ENCODE data around the gene SRRM3. TPM values are rescaled to one million over a fixed set of nuclear protein-coding genes. Genes with fewer than 3 reads are reported as not detected.

The SRRM3 gene
- total RNA-seq, 1 experiment from 2014 or later: 0.21 TPM

- Mint-ChIP-seq H3K4me1 (ENCODE audit: low read depth, unreplicated experiment) (peaks cover 29% of the 10 kb centered on the region), H3K27ac (ENCODE audit: unreplicated experiment) (peak overlapping the region; percentile 50), H3K27me3 (ENCODE audit: unreplicated experiment) (no peaks in the 10 kb centered on the region), H3K36me3 (ENCODE audit: insufficient read depth, unreplicated experiment) (peaks cover 29% of the 10 kb centered on the region), H3K9me3 (ENCODE audit: low read depth, unreplicated experiment) (no peaks in the 10 kb centered on the region), H3K4me3 (ENCODE audit: low read depth, unreplicated experiment) (no peak overlapping the region)
- CTCF ChIA-PET: interaction anchor here (1.0 kb wide), 1 partner anchor 20 kb away, joined by 5 read pairs; no protein-coding TSS in a partner anchor
- intact Hi-C loops (cut with micrococcal nuclease; ENCODE audit: unreplicated experiment): no loop called here
- peak; percentile 81 for DNase-seq
- TF ChIP-seq CTCF (IDR thresholded peaks at IDR 0.05; ENCODE audit: unreplicated experiment): no peak
- no TSS peak for BruUV-seq (replicated peaks)
Measured at GRCh38 chr7:76294344-76295024, 92.8 kb downstream of the SRRM3 start.

GRCh38 chr7:76296743-76297740 is 95.3 kb downstream of the SRRM3 start:
- DNase-seq: peak; percentile 52
- H3K36me3 Mint-ChIP-seq (ENCODE audit: insufficient read depth, unreplicated experiment): peaks cover 22% of the 10 kb centered on the region
- H3K27me3 Mint-ChIP-seq (ENCODE audit: unreplicated experiment): no peaks in the 10 kb centered on the region
- H3K9me3 Mint-ChIP-seq (ENCODE audit: low read depth, unreplicated experiment): no peaks in the 10 kb centered on the region
- BruUV-seq (replicated peaks): no TSS peak
- H3K4me3 Mint-ChIP-seq (ENCODE audit: low read depth, unreplicated experiment): no peak overlapping the region
- CTCF ChIA-PET: interaction anchor here (0.8 to 1.6 kb wide), 3 partner anchors 9 to 34 kb away, joined by 5 to 6 read pairs (median 5); no protein-coding TSS in a partner anchor
- no peak for TF ChIP-seq CTCF (IDR thresholded peaks at IDR 0.05; ENCODE audit: unreplicated experiment)
- H3K4me1 Mint-ChIP-seq (ENCODE audit: low read depth, unreplicated experiment): peaks cover 26% of the 10 kb centered on the region
- no peak overlapping the region for H3K27ac Mint-ChIP-seq (ENCODE audit: unreplicated experiment)
- intact Hi-C loops (cut with micrococcal nuclease; ENCODE audit: unreplicated experiment): no loop called here

- no peak overlapping the region for H3K4me3 Mint-ChIP-seq (ENCODE audit: low read depth, unreplicated experiment)
- CTCF ChIA-PET: no interaction called here
- peaks cover 30% of the 10 kb centered on the region for H3K36me3 Mint-ChIP-seq (ENCODE audit: insufficient read depth, unreplicated experiment)
- H3K27ac Mint-ChIP-seq (ENCODE audit: unreplicated experiment): no peak overlapping the region
- no TSS peak for BruUV-seq (replicated peaks)
- DNase-seq: peak; percentile 61
- H3K27me3 Mint-ChIP-seq (ENCODE audit: unreplicated experiment): no peaks in the 10 kb centered on the region
- H3K9me3 Mint-ChIP-seq (ENCODE audit: low read depth, unreplicated experiment): no peaks in the 10 kb centered on the region
- intact Hi-C loops (cut with micrococcal nuclease; ENCODE audit: unreplicated experiment): no loop called here
- no peak for TF ChIP-seq CTCF (IDR thresholded peaks at IDR 0.05; ENCODE audit: unreplicated experiment)
- peaks cover 22% of the 10 kb centered on the region for H3K4me1 Mint-ChIP-seq (ENCODE audit: low read depth, unreplicated experiment)
Measured at GRCh38 chr7:76300166-76300731, 98.6 kb downstream of the SRRM3 start.

GRCh38 chr7:76301000-76301399 is 99.3 kb downstream of the SRRM3 start:
- no peak overlapping the region for H3K27ac Mint-ChIP-seq (ENCODE audit: unreplicated experiment)
- H3K4me3 Mint-ChIP-seq (ENCODE audit: low read depth, unreplicated experiment): no peak overlapping the region
- intact Hi-C loops (cut with micrococcal nuclease; ENCODE audit: unreplicated experiment): no loop called here

More at GRCh38 chr7:76301000-76301399, 99.3 kb downstream of the SRRM3 start:
- DNase-seq: no peak
- Mint-ChIP-seq H3K9me3 (ENCODE audit: low read depth, unreplicated experiment) (no peaks in the 10 kb centered on the region), H3K4me1 (ENCODE audit: low read depth, unreplicated experiment) (peaks cover 22% of the 10 kb centered on the region), H3K27me3 (ENCODE audit: unreplicated experiment) (no peaks in the 10 kb centered on the region), H3K36me3 (ENCODE audit: insufficient read depth, unreplicated experiment) (peaks cover 27% of the 10 kb centered on the region)
- no peak for TF ChIP-seq CTCF (IDR thresholded peaks at IDR 0.05; ENCODE audit: unreplicated experiment)
- CTCF ChIA-PET: no interaction called here
- BruUV-seq (replicated peaks): no TSS peak

All from Calu3 (cell line).